Measurements from ENCODE around the gene NAMPT. TPM values are rescaled to one million over a fixed set of nuclear protein-coding genes. Genes with fewer than 3 reads are reported as not detected.
A peak's percentile ranks its signal among the peaks of the same experiment; 100 is the strongest.

The NAMPT gene
- total and polyA plus RNA-seq, 8 donors = 17.1 to 209 (median 125) TPM

- Histone ChIP-seq H3K36me3 (no peaks in the 10 kb centered on the region), H3K27me3 (no peaks in the 10 kb centered on the region), H3K9me3 (no peaks in the 10 kb centered on the region), H3K4me3 (no peak overlapping the region), H3K4me1 (no peaks in the 10 kb centered on the region), H3K27ac (peak overlapping the region in 4 of 5 donors; percentile 11 to 32 (median 16))
- no peak for DNase-seq
- TF ChIP-seq EP300 (IDR thresholded peaks at IDR 0.05) (no peak), POLR2A (IDR thresholded peaks at IDR 0.05) (no peak), CTCF (IDR thresholded peaks at IDR 0.05) (no peak), POLR2AphosphoS5 (IDR thresholded peaks at IDR 0.05) (no peak)
- WGBS, 5 donors = 90 to 96% (median 93%) methylated on average over 4 of the region's 4 CpGs
- intact Hi-C loops (cut with DNase I; ENCODE audit: low total_unique reads) = no loop called here
These were observed 61.6 kb downstream of the NAMPT start for GRCh38 chr7:106223156-106223555.

- TF ChIP-seq CTCF (IDR thresholded peaks at IDR 0.05) (no peak), POLR2AphosphoS5 (IDR thresholded peaks at IDR 0.05) (peak in 2 of 3 donors; percentile 12 to 20), EP300 (IDR thresholded peaks at IDR 0.05) (no peak), POLR2A (IDR thresholded peaks at IDR 0.05) (no peak)
- intact Hi-C loops (cut with DNase I; ENCODE audit: low total_unique reads) = no loop called here
- peaks cover 2 to 4% (median 3%) of the 10 kb centered on the region in 4 donors for H3K4me1 ChIP-seq
- WGBS, 5 donors = 76 to 93% (median 86%) methylated on average over 2 of the region's 2 CpGs
- H3K4me3 ChIP-seq = no peak overlapping the region
- DNase-seq = no peak
- H3K27me3 ChIP-seq = no peaks in the 10 kb centered on the region
- H3K27ac ChIP-seq = peak overlapping the region in 4 of 5 donors; percentile 11 to 24 (median 16)
- H3K36me3 ChIP-seq = no peaks in the 10 kb centered on the region
- H3K9me3 ChIP-seq = no peaks in the 10 kb centered on the region
These were observed 62.2 kb downstream of the NAMPT start for GRCh38 chr7:106222545-106222944.

- H3K9me3 ChIP-seq = no peaks in the 10 kb centered on the region
- TF ChIP-seq CTCF (IDR thresholded peaks at IDR 0.05) = no peak
- no peak for TF ChIP-seq POLR2AphosphoS5 (IDR thresholded peaks at IDR 0.05)
- no peak for TF ChIP-seq EP300 (IDR thresholded peaks at IDR 0.05)
- H3K4me3 ChIP-seq = no peak overlapping the region
- 70 to 90% (median 80%) methylated on average over 3 of the region's 3 CpGs for WGBS, 5 donors
- no peaks in the 10 kb centered on the region for H3K27me3 ChIP-seq
- H3K36me3 ChIP-seq = no peaks in the 10 kb centered on the region
- intact Hi-C loops (cut with DNase I; ENCODE audit: low total_unique reads) = no loop called here
- no peak overlapping the region for H3K27ac ChIP-seq
- peaks cover 16 to 20% (median 19%) of the 10 kb centered on the region in 4 donors for H3K4me1 ChIP-seq
- DNase-seq = no peak
These were observed 64.5 kb downstream of the NAMPT start for GRCh38 chr7:106220307-106220706.

GRCh38 chr7:106219170-106219569 is 65.6 kb downstream of the NAMPT start:
- peak overlapping the region in 1 of 5 donors; percentile 81 for H3K27ac ChIP-seq
- no peak overlapping the region for H3K4me3 ChIP-seq
- peaks cover 16 to 20% (median 19%) of the 10 kb centered on the region in 4 donors for H3K4me1 ChIP-seq
- H3K27me3 ChIP-seq = no peaks in the 10 kb centered on the region
- no peak for TF ChIP-seq CTCF (IDR thresholded peaks at IDR 0.05)
- TF ChIP-seq POLR2A (IDR thresholded peaks at IDR 0.05) = no peak
- no peak for TF ChIP-seq EP300 (IDR thresholded peaks at IDR 0.05)
- TF ChIP-seq POLR2AphosphoS5 (IDR thresholded peaks at IDR 0.05) = no peak
- DNase-seq = no peak
- intact Hi-C loops (cut with DNase I; ENCODE audit: low total_unique reads) = no loop called here
- no peaks in the 10 kb centered on the region for H3K36me3 ChIP-seq
- H3K9me3 ChIP-seq = no peaks in the 10 kb centered on the region
- WGBS, 5 donors = 67 to 92% (median 69%) methylated on average over 3 of the region's 3 CpGs
